Stimulated activated CD4-positive, alpha-beta T cell treated with anti-CD3 and anti-CD28 coated beads, TNF-alpha, amount 100 ng/mL, for 24 hours (primary cell): ENCODE measurements around the gene FZD7.

ENCODE experiments used
- DNase-seq, 3 experiments: peaks; one replicate each; pipeline ENCODE4 v3.0.0-alpha.2; 2020; ENCODE audit warnings: low read depth in 3 of 3

The FZD7 gene

DNA sequence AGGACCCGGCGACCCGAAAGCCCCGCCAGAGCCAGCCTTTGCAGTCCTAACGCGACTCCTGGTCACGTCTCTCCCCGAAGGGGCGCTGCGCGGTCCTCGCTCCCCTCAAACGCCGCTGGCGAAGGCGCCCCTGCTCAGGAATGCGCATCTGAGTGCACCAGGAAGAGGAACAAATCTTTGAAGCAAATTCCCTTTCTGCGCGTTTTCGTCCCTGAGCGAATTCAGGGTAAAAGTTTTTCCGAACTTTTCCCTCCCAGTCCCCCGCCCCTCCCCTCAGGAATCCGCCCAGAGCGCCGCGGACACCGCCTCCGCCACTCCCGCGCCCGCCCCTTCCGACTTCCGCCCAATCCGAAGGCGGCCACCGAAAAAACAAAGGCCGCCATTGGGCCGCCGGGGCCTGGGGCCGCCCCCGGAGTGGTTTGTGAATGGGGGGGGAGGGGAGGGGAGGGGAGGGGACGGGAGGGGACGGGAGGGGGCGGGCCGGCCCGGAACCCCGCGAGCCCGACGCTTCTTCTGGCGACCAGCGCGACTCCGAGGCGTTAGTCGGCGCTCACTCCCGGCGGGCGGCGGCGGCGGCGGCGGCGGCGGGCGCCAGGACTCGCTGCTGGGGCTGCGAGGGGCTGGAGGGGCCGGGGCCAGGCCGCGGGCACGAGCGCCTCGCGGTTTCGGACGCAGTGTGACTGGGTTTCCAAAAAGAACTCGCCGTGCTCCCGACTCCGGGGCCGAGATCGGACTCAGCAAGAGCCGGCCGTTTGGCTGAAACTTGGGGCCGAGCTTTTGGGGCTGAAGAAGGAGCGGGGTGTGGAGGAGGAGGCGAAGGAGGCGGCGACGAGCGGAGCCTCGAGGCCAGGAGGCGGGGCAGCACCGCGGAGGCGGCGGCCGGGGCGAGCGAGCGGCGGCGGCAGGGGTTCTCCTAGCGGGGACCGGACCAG lies at the start of gene FZD7:
TSS of gene FZD7 (plus strand) at position 539 of the 932 bp plus-strand sequence. CDS start 793 bp downstream, outside the sequence.
- DNase-seq, result peak; percentile 72 to 87 (median 76)

DNA sequence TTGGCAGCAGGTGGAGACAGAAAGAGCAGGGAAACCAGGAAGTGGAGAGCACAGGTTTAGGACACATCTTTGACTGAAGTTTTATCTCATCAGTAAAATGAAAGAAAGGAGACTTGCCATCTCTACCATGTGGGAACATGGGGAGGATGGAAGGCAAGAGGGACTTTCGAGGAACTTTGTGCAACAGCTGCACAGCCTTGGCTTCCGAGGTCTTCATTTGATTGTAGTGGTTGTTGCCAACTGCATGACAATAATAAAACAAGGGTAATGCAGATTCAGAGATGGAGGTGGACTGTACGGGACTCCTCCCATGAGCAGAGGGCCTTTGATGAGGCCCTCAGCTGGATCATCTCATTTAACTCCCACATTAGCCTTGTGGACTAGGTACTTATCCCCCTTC lies 49.3 kb upstream of the FZD7 start:
- no peak for DNase-seq

DNA sequence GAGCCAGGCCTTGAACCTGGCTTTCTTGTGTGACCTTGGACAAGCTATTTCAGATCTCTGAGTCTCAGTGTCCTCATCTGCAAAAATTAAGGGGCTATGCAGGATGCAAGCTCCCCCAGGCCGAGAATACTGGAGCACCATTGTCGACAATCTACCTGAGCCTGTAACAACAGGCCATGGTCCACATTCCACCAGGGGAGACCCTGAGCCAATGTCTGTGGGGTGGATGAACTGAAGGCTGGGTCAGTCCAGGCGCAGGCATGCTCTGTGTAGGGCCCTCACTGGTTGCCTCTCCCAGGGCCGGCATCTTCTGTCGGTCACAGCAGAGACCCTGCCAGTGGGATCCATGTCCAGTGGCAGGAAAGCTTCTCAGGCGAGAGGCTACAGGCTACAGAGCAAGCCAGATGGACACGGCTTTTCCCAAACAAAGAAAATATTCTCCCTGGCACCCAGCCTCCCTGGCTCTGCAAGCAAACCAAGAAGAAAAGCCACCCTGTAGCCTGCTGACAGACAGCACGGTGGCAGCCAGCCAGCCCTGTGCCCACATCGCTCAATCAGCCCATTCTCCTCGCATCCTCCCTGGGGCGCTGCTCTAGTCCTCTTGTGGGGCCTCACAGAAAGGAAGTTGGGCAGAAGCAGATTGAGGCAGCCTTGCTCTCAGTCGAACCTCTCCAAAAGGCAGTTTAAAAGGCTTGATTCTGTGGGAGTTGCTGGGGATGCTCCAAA lies 48.7 kb upstream of the FZD7 start:
- no peak for DNase-seq

DNA sequence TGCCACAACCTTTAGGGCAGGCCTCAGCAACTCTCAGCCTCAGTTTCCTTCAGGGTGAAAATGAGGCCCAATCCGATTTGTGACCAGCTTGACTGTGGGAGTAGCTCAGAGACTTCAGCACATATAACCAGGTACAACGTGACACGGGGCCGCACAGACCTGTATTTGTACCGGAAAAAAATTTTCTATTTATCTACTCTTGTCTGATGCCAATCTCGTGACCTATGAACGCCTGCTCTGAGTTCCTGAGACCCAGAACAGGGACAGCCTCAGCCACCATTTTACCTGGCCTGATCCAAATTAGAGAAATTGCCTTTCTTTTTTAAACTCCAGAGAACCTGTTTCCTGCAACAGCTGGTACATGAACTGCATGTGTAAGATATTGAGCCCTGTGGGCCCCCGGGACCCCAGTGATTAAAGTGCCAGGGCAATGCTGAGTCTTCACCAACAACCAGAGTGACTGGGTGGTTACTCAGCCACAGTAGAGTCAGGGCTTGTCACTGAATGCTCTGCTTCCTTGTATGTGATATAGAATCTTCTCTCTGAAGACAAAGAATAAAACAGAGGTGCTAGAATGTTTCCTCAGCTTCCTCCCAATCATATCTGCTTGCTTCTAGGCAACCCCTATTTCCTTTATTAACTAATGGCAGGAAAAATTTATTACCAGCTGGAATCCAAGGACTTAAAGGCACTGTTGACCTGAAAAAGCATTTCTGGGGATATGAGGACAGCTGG lies 47.8 kb upstream of the FZD7 start:
- no peak for DNase-seq

DNA sequence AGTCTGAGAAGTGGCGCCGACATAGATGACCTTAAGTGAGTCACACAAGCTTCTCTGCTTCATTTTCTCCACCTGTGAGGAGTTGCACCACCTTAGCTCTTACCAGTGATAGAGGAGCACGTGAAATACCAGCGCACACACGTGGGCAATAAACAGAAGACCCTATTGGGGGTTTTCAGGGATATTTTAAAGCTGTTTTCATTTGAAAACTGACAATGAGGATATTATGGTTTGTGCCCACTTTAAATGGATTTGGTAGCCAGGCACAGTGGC lies 47.3 kb upstream of the FZD7 start:
- no peak for DNase-seq

DNA sequence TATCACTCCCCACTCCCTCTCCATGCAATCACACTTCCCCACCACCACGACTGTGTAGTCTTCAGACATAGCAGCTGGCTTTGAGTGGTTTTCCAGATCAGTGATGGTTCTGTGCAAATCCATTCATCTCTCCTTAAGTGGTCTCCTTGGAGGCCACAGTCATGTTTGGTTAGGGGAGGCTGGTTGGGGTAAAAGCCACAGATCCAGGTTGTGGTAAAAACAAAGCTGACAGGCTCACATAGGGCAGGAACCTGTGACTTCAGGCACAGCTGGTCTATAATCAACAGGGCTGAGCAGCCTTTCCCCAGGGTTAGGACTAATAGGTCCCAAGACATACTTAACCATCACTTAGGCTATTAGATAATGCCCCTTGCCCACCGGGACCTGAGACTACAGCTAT lies 46.2 kb upstream of the FZD7 start:
- no peak for DNase-seq

DNA sequence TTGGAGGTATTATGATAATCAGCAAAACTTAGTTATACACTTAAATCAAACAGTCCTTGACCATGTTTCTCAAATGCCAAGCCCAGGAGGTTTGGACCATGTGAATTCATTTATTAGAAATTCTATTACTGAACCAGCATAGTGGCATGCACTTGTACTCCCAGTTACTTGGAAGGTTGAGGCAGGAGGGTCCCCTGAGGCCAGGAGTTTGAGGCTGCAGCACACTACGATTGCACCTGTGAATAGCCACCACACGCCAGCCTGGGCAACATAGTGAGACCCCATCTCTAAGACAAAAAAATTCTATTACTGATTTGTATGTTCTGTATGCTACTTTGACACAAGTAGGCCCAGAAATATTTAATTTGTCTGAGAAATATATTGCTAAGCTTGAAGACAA lies 43.6 kb upstream of the FZD7 start:
- DNase-seq, result no peak

DNA sequence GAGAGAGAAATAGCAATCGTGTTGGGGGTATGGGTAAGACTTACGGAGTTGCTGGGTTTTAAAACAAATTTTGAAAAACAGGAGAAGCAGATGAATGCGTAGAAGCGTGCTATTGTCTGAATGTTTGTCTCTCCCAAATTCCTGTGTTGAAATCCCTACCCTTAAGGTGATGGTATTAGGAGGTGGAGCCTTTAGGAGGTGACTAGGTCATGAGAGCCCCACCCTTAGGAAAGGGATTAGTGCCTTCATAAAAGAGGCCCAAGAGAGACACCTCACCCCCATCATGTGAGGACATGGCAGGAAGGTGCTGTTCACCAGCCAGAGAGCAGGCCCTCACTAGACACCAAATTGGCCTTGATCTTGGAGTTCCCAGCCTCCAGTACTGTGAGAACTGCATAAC lies 40.7 kb upstream of the FZD7 start:
- no peak for DNase-seq

DNA sequence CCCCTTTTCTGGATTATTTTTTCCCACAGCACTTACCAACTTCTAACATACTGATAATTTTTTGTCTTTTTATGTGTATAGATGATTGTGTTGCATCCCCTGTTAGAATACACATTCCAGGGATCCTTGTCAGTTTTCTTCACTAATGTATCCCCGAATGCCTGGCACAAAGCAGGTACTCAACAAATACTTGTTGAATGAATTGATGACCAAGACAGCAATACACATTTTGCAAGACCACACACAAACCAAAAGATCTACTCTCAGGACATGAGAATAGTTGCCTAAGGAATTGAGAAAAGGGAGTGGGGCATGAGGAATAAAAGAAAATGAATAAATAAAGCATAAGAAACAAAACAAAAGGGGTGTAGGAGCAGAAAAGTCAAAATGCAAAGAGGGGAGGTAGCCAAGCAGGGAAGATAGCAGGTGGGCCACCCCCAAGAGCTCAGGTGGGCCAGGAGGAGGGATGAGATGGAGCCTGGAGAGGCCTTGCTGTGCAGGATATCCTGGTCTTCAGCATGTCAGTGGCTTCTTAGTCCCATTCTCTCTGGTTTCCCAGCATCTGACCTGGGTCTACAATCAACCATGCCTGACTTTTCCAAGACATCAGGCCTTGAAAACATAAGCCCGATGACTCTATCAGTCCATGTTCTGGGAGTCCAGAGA lies 38.5 kb upstream of the FZD7 start:
- no peak for DNase-seq

DNA sequence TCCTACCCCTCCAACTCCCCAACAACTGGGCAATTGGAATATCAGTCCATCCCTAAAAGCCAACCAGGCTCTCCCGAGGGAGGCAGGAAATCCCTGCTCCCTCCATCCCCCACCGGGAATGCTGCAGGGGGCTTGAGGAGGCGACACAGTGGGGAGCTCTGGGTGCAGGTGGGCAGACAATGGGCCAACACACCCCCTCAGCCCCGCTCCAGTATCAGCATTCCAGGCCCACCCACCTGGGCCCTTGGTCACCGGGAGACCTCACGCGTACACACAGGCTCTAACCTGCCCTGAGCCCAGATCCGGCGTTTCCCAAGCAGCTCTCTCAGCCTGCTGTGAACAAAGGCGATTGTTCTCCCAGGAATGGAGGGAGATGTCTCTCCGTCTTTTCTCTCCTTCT lies 37.6 kb upstream of the FZD7 start:
- DNase-seq, result no peak

DNA sequence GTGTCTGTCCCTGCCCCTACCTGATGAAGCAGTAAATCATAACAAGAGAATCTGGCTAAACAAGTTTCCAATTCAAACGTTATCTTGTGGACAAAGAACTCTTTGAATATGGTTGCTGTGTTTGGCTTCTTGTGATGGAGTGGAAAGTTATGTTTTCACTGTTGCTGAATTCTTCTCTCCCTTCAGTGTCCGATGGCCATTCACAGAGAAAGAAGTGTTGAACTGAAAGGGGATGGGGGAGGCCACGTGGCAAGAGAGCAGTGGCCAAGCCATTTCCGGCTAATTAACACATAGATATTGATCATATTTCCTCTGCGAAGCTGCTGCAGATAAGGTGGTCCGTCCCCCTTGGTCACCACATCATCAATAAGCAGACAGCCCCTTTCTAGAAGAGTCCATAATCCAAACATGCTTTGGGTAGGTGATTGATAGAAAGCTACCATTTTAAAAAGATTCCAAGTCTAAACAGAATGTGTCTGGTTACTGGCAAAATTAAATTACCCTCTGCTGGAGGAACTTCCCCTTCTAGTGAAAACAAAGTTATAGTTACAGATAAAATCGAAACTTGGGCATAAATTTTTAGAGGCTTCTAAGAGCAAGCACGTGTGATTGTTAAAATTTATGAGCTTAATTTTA lies 36.9 kb upstream of the FZD7 start:
- DNase-seq, result no peak

DNA sequence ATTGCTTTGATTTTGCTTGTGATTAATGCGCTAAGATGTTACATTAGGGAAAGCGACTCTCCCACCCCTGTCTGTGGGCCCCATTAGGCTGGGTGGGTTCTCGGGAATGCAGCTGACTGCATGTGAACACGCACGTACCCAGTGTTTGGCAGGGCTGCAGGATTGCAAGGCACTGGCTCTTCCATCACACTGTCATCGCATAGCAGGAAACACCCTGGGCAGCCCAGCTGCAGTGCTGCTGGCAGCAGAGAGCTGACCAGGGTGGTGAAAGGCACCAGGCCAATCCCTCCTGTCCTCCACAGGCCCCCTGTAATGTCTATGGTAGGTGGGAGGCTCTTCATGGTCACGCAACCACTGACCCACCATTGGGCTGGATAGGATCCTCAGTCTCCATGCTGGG lies 34.4 kb upstream of the FZD7 start:
- no peak for DNase-seq

DNA sequence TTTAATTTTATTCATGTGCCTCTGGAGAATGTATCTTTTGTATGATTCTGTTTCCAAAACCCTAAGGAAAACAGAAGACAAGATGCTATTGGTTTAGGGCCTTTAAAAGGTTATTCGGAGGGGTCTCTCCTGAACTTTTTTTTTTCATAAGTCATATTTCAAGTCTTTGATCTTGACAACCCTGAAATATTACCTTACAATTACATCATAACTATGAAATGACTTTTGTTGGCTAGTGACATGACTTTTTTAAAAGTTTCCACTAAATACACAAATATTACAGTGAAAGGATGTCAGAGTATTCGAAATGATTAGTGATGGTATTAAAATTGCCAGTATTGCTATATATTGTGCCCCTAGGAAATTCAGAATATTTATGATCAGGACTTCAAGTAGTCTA lies 31.8 kb upstream of the FZD7 start:
- no peak for DNase-seq

DNA sequence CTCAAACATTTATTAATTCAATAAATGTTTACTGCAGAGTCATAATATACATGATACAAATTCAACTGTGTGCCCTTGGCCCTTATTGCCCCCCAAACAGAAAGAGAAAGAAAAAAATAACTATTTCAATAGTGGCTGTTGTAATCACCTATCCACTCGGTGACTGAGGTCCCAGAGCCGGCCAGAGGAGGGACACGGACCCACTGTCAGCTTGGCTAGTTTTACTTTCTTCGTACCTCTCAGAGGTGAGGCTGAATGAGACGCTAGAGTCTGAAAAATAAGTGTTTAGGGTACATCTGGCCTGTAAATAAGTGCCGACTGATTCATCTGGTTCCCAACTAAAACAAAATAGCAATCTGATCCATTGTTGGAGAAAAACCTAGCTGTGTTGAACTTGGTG lies 31.3 kb upstream of the FZD7 start:
- no peak for DNase-seq

DNA sequence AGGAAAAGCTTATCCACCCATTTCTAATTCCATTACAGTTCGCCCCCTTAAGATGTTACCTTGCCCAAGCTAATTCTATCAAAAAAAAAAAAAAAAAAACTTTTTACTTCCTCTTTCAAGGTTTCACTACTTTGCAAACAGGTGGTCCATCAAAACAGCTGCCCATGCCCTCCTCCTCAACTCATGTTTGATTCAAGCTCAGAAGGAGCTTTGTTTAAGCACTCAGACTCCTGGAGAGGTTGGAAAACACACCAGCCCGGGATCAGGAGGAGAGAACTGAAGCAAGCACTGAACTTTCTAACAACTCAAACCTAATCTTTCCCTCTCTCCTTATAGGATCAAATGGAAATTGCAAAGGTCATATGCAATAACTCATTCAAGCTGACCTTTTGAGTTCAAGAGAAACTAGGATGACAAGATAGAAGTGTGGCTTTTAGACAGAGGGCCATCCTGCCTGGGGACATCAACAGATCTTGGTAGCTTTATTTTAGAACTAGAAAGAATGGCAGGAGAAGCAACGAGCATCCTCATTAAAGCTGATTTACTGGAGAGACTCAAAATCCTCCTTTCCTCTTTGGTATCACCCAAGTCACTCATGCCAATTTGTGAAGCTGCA lies 28.3 kb upstream of the FZD7 start:
- no peak for DNase-seq

DNA sequence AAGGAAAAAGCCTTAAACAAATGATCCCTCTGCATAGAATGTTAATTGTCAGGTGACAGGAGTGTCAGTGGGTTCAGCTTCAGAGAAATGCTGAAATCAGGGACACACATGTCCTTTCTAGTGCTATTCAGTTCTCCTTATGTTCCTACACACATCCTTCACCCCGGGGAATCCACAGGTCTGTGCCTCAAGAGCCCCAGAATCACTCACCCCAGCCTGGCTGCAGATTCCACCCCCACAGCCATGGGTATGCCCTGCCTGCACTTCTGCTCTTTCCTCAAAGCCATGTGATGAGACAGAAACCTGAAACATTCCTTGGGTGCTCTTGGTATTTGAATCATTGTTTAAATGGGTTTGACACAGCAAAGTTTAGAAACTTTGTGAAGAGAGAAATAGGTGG lies 27.4 kb upstream of the FZD7 start:
- no peak for DNase-seq

DNA sequence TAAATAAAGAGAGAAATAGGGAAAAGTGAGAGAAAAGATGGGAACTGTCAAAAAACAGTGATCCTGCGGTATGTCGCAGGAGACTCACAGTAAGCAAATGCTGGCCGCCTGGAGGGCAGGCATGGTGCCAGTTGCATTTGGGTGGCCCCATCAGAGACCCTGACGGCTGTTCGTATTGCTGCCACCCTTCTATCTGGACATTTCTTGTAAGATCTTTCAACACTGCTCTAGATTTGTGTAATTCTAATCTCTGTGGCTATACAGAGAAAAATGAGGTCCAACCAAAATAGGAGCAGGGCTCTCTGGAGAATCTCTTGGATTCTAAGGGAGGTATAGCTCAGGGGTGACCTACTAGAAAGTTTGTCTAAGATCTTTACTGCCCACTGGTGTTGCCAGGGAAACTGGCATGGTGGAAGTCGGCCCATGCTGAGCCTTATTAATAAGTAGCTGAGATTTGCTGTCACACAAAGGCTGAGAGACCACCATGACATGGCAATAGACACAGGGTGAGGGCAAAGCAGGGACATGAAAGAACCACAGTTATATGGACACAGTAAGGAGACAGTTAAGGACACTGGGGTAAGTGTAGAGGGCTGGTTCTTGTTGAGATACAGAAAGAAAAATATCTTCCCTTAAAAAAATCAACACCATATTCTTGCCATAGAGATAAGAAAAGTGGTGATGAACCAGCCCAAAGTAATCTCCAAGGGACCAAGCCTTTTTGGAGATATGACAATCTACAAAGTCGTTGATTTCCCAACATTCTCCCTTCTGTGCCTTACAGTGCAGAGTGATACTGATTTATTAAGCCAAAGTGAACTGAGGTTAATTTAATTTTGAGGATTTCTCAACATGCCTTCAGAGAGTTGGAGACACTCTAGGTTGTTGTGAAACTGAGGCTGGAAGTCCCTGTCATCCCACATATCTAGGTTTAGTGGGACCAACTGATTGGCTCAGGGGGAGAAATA lies 26.4 kb upstream of the FZD7 start:
- no peak for DNase-seq

DNA sequence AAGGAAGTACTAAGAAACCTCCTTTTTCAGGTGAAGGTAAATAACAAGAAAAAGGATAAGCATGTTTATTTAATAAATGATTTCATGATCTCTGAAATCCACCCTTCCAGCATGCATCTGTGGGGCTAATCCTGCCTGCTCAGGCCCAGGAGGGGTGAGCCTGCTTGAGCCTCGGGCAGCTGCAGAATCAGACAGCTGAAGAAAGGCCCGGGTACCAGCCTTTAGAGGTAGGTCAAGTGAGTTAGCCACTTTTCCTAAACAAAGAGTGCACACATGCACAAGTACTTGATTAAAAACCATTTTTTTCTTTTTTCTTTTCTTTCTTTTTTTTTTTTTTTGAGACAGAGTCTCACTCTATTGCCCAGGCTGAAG lies 25.7 kb upstream of the FZD7 start:
- no peak for DNase-seq

DNA sequence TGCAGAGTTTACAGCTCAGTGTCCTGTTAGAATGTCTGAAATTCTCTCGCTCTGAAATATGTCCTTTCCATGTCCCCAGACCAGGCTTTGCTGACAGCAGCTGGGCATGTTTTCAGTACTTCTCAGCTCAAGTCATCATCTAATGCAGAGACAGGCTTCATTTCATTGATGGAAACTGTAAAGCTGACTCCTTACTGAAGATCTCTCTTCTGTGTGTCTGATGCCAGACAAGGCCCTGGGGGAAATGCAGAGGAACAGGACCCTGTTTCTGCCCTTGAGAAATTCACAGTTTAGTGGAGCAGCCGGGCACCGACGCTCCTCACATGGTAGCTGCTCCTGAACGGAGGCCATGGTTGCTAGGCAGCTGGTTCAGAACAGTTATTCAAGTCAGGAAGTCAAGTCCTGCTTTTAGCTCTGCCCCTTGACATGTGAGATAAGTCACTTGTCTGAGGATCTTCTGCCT lies 24.6 kb upstream of the FZD7 start:
- DNase-seq, result no peak

DNA sequence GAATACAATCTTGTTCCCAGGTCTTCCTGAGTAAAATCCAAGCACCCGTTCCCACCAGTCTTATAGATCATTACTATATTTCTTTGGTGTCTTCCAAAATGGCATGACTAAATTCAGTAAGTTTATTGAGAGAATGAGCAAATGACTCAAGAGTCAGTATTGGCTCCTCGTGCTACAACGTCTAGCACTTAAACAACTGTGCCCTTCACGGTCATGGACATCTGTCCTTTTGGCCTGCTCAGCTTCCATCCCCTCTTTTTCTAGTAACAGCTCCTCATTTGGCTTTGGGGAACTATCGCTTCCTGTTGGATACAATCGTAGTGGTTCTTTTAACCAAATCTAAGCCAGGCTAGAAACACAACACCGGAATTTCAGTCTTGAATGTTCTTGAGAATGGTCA lies 24.1 kb upstream of the FZD7 start:
- no peak for DNase-seq
